ENCODE measurements around the gene DNAH6.

Gene DNAH6

DNA sequence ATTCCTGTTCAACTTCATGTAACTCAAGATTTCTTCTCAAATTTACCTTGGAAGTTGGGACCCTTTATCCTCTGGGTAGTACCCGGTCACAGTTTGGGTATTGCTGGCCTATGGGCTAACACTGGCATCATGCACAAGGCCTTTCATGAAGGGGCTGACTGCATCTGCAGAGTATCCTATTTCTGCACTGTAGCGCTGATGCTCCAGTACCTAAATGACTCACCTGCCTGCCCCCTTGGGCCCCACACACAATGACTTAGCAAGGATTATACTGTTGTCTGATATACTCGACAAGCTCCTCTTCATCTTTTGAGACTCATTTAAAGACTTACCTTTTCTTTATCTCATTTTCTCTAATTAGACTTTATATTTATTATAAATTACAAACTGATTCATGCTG, 39.9 kb downstream of the DNAH6 start:
- Histone ChIP-seq H3K4me3 (ENCODE audit: control insufficient read depth in 1 of 7, extremely low read depth in 1 of 7, insufficient read depth in 4 of 7, low read depth in 2 of 7, low read length in 6 of 7) (no peak overlapping the region), H3K27ac (ENCODE audit: insufficient read depth in 1 of 2, low read depth in 1 of 2, low read length in 2 of 2, poor library complexity in 1 of 2, severe bottlenecking in 2 of 2) (no peak overlapping the region), H3K36me3 (ENCODE audit: control insufficient read depth in 4 of 4, insufficient read depth in 4 of 4, low read length in 3 of 4) (no peaks in the 10 kb centered on the region), H3K4me1 (ENCODE audit: control extremely low read depth in 1 of 4, control insufficient read depth in 4 of 4, insufficient read depth in 4 of 4, low read length in 3 of 4) (no peaks in the 10 kb centered on the region), H3K27me3 (replicated peaks in 2 of 5; ENCODE audit: control insufficient read depth in 4 of 5, insufficient read depth in 5 of 5, low read length in 4 of 5) (no peaks in the 10 kb centered on the region), H3K9me3 (ENCODE audit: control extremely low read depth in 1 of 5, control insufficient read depth in 4 of 5, insufficient read depth in 2 of 5, low read depth in 1 of 5, low read length in 4 of 5) (peaks cover 0 to 4% (median 0%) of the 10 kb centered on the region in 5 experiments)
- DNase-seq = no peak
- ChIA-PET POLR2A (no interaction called here), CTCF (no interaction called here)
- WGBS (ENCODE audit: insufficient coverage) = 95% methylated on average over 2 of the region's 3 CpGs

DNA sequence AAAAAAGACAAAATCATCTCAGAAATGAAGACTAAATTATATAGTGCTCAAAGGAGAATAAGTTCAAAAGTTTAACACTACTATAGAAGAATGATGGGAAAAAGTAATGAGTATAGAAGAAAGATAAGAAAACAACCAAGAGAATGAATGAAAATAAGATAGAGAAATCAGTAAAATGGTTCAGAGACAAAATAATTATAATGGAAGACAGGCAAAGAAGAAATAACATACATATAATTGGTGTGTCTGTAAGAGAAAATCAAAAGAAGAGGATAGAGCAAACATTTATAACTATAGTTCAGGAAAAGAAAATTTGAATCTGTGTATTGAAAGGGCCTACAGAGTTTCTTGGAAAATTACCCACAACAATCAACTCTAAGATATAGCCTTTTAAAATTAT, 43.5 kb downstream of the DNAH6 start:
- Histone ChIP-seq H3K36me3 (ENCODE audit: control insufficient read depth in 4 of 4, insufficient read depth in 4 of 4, low read length in 3 of 4) (no peaks in the 10 kb centered on the region), H3K27ac (ENCODE audit: insufficient read depth in 1 of 2, low read depth in 1 of 2, low read length in 2 of 2, poor library complexity in 1 of 2, severe bottlenecking in 2 of 2) (no peak overlapping the region), H3K4me3 (ENCODE audit: control insufficient read depth in 1 of 7, extremely low read depth in 1 of 7, insufficient read depth in 4 of 7, low read depth in 2 of 7, low read length in 6 of 7) (no peak overlapping the region), H3K27me3 (replicated peaks in 2 of 5; ENCODE audit: control insufficient read depth in 4 of 5, insufficient read depth in 5 of 5, low read length in 4 of 5) (no peaks in the 10 kb centered on the region), H3K4me1 (ENCODE audit: control extremely low read depth in 1 of 4, control insufficient read depth in 4 of 4, insufficient read depth in 4 of 4, low read length in 3 of 4) (no peaks in the 10 kb centered on the region), H3K9me3 (ENCODE audit: control extremely low read depth in 1 of 5, control insufficient read depth in 4 of 5, insufficient read depth in 2 of 5, low read depth in 1 of 5, low read length in 4 of 5) (peaks cover 0 to 4% (median 0%) of the 10 kb centered on the region in 5 experiments)
- ChIA-PET POLR2A (no interaction called here), CTCF (interaction anchor here (1.1 kb wide), 1 partner anchor 171 kb away, joined by 3 read pairs; no protein-coding TSS in a partner anchor)
- DNase-seq = no peak

DNA sequence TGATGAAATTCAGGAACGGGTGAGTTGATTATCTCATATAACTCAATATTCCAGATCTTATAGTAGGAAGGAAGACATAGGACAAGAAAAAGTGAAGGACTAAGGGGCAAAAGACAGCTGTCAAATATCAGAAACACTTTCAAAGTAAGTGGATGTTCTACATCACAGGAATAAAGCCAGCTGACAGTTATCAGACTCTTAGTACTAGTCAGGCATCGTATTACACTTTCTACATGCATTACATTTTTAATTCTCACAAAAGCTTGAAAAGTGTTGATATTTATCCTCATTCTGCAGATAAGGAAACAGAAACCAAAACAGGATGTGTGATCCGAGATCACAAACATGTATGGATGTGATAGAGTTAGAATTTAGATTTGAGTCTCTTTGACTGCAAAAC, 63.4 kb downstream of the DNAH6 start:
- no peak for DNase-seq
- Histone ChIP-seq H3K4me1 (ENCODE audit: control extremely low read depth in 1 of 4, control insufficient read depth in 4 of 4, insufficient read depth in 4 of 4, low read length in 3 of 4) (no peaks in the 10 kb centered on the region), H3K27ac (ENCODE audit: insufficient read depth in 1 of 2, low read depth in 1 of 2, low read length in 2 of 2, poor library complexity in 1 of 2, severe bottlenecking in 2 of 2) (no peak overlapping the region), H3K4me3 (ENCODE audit: control insufficient read depth in 1 of 7, extremely low read depth in 1 of 7, insufficient read depth in 4 of 7, low read depth in 2 of 7, low read length in 6 of 7) (no peak overlapping the region), H3K9me3 (ENCODE audit: control extremely low read depth in 1 of 5, control insufficient read depth in 4 of 5, insufficient read depth in 2 of 5, low read depth in 1 of 5, low read length in 4 of 5) (no peaks in the 10 kb centered on the region), H3K36me3 (ENCODE audit: control insufficient read depth in 4 of 4, insufficient read depth in 4 of 4, low read length in 3 of 4) (no peaks in the 10 kb centered on the region), H3K27me3 (replicated peaks in 2 of 5; ENCODE audit: control insufficient read depth in 4 of 5, insufficient read depth in 5 of 5, low read length in 4 of 5) (no peaks in the 10 kb centered on the region)
- no CpG with 5 or more reads among the region's 3 CpGs for WGBS (ENCODE audit: insufficient coverage)
- ChIA-PET POLR2A (no interaction called here), CTCF (no interaction called here)

DNA sequence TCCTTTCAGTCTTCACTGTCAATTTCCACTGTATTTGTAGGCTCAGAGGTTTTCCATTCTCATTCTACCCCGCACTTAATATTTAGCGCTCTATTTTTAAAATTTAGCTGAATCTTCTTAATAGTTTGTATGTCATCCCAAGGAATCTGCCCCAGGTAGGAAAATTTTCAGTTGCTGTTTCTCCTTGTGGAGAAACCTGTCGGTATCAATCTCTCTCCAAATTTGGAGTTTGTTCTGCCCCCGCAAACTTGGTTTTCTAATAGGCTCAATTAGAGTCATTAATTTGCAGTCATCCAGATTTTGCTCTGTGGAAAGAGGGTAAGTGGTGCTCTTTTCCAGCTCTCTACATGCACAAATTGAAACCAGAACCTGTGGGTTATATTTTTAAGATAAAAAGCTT, 87.6 kb downstream of the DNAH6 start:
- 93% methylated on average over 3 of the region's 4 CpGs for WGBS (ENCODE audit: insufficient coverage)
- no peaks in the 10 kb centered on the region for H3K27me3 ChIP-seq (replicated peaks in 2 of 5; ENCODE audit: control insufficient read depth in 4 of 5, insufficient read depth in 5 of 5, low read length in 4 of 5)
- H3K36me3 ChIP-seq (ENCODE audit: control insufficient read depth in 4 of 4, insufficient read depth in 4 of 4, low read length in 3 of 4) = no peaks in the 10 kb centered on the region
- ChIA-PET CTCF (interaction anchor here (0.7 kb wide), 1 partner anchor 571 kb away, joined by 4 read pairs; no protein-coding TSS in a partner anchor), POLR2A (no interaction called here)
- no peak overlapping the region for H3K4me3 ChIP-seq (ENCODE audit: control insufficient read depth in 1 of 7, extremely low read depth in 1 of 7, insufficient read depth in 4 of 7, low read depth in 2 of 7, low read length in 6 of 7)
- DNase-seq = no peak
- H3K4me1 ChIP-seq (ENCODE audit: control extremely low read depth in 1 of 4, control insufficient read depth in 4 of 4, insufficient read depth in 4 of 4, low read length in 3 of 4) = no peaks in the 10 kb centered on the region
- H3K9me3 ChIP-seq (ENCODE audit: control extremely low read depth in 1 of 5, control insufficient read depth in 4 of 5, insufficient read depth in 2 of 5, low read depth in 1 of 5, low read length in 4 of 5) = peaks cover 0 to 7% (median 2%) of the 10 kb centered on the region in 5 experiments
- H3K27ac ChIP-seq (ENCODE audit: insufficient read depth in 1 of 2, low read depth in 1 of 2, low read length in 2 of 2, poor library complexity in 1 of 2, severe bottlenecking in 2 of 2) = no peak overlapping the region

DNA sequence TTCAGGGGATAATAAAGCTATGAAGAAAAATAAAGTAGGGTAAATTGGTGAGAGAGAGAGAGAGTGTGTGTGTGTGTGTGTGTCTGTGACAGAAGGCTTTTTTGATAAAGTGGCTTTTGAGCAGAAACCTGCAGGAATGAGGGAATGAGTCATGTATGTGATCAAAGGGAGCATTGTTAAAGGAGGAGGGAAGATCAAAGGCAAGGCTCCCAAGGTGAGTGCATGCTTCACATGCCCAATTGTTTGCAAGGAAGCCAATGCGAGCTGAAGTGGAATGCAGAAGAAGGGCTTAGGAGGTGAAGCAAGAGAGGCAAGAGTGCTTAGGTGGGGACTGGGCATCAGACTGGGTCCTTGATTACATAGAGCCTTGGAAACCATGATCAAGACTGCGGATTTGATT, 96.8 kb downstream of the DNAH6 start:
- Histone ChIP-seq H3K27ac (ENCODE audit: insufficient read depth in 1 of 2, low read depth in 1 of 2, low read length in 2 of 2, poor library complexity in 1 of 2, severe bottlenecking in 2 of 2) (no peak overlapping the region), H3K9me3 (ENCODE audit: control extremely low read depth in 1 of 5, control insufficient read depth in 4 of 5, insufficient read depth in 2 of 5, low read depth in 1 of 5, low read length in 4 of 5) (peaks cover 0 to 8% (median 2%) of the 10 kb centered on the region in 5 experiments), H3K4me1 (ENCODE audit: control extremely low read depth in 1 of 4, control insufficient read depth in 4 of 4, insufficient read depth in 4 of 4, low read length in 3 of 4) (no peaks in the 10 kb centered on the region), H3K36me3 (ENCODE audit: control insufficient read depth in 4 of 4, insufficient read depth in 4 of 4, low read length in 3 of 4) (no peaks in the 10 kb centered on the region), H3K27me3 (replicated peaks in 2 of 5; ENCODE audit: control insufficient read depth in 4 of 5, insufficient read depth in 5 of 5, low read length in 4 of 5) (no peaks in the 10 kb centered on the region), H3K4me3 (ENCODE audit: control insufficient read depth in 1 of 7, extremely low read depth in 1 of 7, insufficient read depth in 4 of 7, low read depth in 2 of 7, low read length in 6 of 7) (no peak overlapping the region)
- WGBS (ENCODE audit: insufficient coverage) = 100% methylated on average over 1 of the region's 2 CpGs
- no peak for DNase-seq
- ChIA-PET POLR2A (no interaction called here), CTCF (no interaction called here)

DNA sequence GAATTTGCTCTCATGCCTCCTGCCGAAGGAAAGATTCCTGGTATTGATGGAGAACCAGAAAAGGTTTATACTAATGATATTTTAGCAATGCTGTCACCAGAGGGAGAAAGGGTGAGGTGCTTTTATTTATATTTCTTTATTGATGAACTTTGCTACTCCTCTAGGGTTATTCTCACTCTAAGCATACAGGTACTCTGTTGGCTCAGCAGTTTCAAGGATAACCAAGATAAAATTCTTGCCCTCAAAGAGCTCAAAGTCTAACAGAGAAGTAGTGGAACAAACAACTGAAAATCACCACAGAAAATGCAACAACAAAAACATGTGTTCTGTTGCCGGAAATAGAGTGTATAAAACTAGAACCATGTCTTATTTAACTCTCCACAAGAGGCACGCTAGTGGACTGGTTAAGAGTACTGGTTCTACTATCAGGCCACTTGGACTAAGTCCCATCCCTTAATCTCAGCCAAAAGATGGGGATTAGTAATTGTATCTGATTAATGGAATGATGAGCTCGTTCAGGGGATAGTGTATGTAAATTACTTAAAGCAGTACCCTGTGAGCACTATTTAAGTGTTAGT, 103.6 kb downstream of the DNAH6 start:
- WGBS (ENCODE audit: insufficient coverage) = 92% methylated on average over 2 of the region's 4 CpGs

GRCh38 chr2:84628486-84628885, 112.2 kb downstream of the DNAH6 start:
- Histone ChIP-seq H3K9me3 (ENCODE audit: control extremely low read depth in 1 of 5, control insufficient read depth in 4 of 5, insufficient read depth in 2 of 5, low read depth in 1 of 5, low read length in 4 of 5) (no peaks in the 10 kb centered on the region), H3K27me3 (replicated peaks in 2 of 5; ENCODE audit: control insufficient read depth in 4 of 5, insufficient read depth in 5 of 5, low read length in 4 of 5) (peaks cover 0 to 5% (median 0%) of the 10 kb centered on the region in 5 experiments), H3K4me1 (ENCODE audit: control extremely low read depth in 1 of 4, control insufficient read depth in 4 of 4, insufficient read depth in 4 of 4, low read length in 3 of 4) (no peaks in the 10 kb centered on the region), H3K36me3 (ENCODE audit: control insufficient read depth in 4 of 4, insufficient read depth in 4 of 4, low read length in 3 of 4) (no peaks in the 10 kb centered on the region), H3K4me3 (ENCODE audit: control insufficient read depth in 1 of 7, extremely low read depth in 1 of 7, insufficient read depth in 4 of 7, low read depth in 2 of 7, low read length in 6 of 7) (no peak overlapping the region), H3K27ac (ENCODE audit: insufficient read depth in 1 of 2, low read depth in 1 of 2, low read length in 2 of 2, poor library complexity in 1 of 2, severe bottlenecking in 2 of 2) (no peak overlapping the region)
- CTCF ChIA-PET = interaction anchor here (0.6 to 1.5 kb wide), 2 partner anchors 11 to 163 kb away, joined by 3 read pairs; no protein-coding TSS in a partner anchor
- no peak for DNase-seq
- POLR2A ChIA-PET = no interaction called here
- no CpG with 5 or more reads among the region's 2 CpGs for WGBS (ENCODE audit: insufficient coverage)

More for the DNA sequence above, 103.6 kb downstream of the DNAH6 start:
- ChIA-PET CTCF (no interaction called here), POLR2A (no interaction called here)
- no peaks in the 10 kb centered on the region for H3K27me3 ChIP-seq (replicated peaks in 2 of 5; ENCODE audit: control insufficient read depth in 4 of 5, insufficient read depth in 5 of 5, low read length in 4 of 5)
- no peaks in the 10 kb centered on the region for H3K9me3 ChIP-seq (ENCODE audit: control extremely low read depth in 1 of 5, control insufficient read depth in 4 of 5, insufficient read depth in 2 of 5, low read depth in 1 of 5, low read length in 4 of 5)
- H3K27ac ChIP-seq (ENCODE audit: insufficient read depth in 1 of 2, low read depth in 1 of 2, low read length in 2 of 2, poor library complexity in 1 of 2, severe bottlenecking in 2 of 2) = no peak overlapping the region
- no peak overlapping the region for H3K4me3 ChIP-seq (ENCODE audit: control insufficient read depth in 1 of 7, extremely low read depth in 1 of 7, insufficient read depth in 4 of 7, low read depth in 2 of 7, low read length in 6 of 7)
- no peaks in the 10 kb centered on the region for H3K36me3 ChIP-seq (ENCODE audit: control insufficient read depth in 4 of 4, insufficient read depth in 4 of 4, low read length in 3 of 4)
- no peaks in the 10 kb centered on the region for H3K4me1 ChIP-seq (ENCODE audit: control extremely low read depth in 1 of 4, control insufficient read depth in 4 of 4, insufficient read depth in 4 of 4, low read length in 3 of 4)
- no peak for DNase-seq

Measured in common myeloid progenitor, CD34-positive (primary cell).